Renal cortical epithelial cell (primary cell): ENCODE data around the gene HDAC7. TPM values are rescaled to one million over a fixed set of nuclear protein-coding genes. Genes with fewer than 3 reads are reported as not detected.
A peak's percentile ranks its signal among the peaks of the same experiment; 100 is the strongest.
"Not testable (repeated sequence)": the region's sequence is repeated elsewhere in the genome, so short reads cannot be mapped to it uniquely, and the experiment has no call there.

ENCODE experiments used
- DNase-seq: peaks from one replicate; pipeline ENCODE4 v3.0.0-alpha.2; 2011; ENCODE audit warnings: low read depth
- total RNA-seq: library from RNA; depleted of rRNA; stranded (reverse); fragments of >200 nt; gene quantifications from 2 replicates; pipeline ENCODE4 v1.2.3, GENCODE V29; 2014

The HDAC7 gene
- total RNA-seq, 1 donor from 2014 or later: 56.4 TPM

GRCh38 chr12:47813511-47814196 is 6.0 kb downstream of the HDAC7 start:
- DNase-seq: no peak

- DNase-seq: peak; percentile 79
These were observed 6.7 kb downstream of the HDAC7 start for GRCh38 chr12:47812797-47813510.

GRCh38 chr12:47811581-47812484 is 7.9 kb downstream of the HDAC7 start:
- peak; percentile 67 for DNase-seq

GRCh38 chr12:47811072-47811396 is 8.7 kb downstream of the HDAC7 start:
- DNase-seq: no peak

GRCh38 chr12:47809518-47809917 is 10.2 kb downstream of the HDAC7 start:
- not testable (repeated sequence) for DNase-seq

GRCh38 chr12:47808574-47809365 is 10.9 kb downstream of the HDAC7 start:
- no peak for DNase-seq

- no peak for DNase-seq
These were observed 11.7 kb downstream of the HDAC7 start for GRCh38 chr12:47808050-47808449.

GRCh38 chr12:47807338-47807737 is 12.4 kb downstream of the HDAC7 start:
- DNase-seq: no peak

GRCh38 chr12:47805417-47805816 is 14.3 kb downstream of the HDAC7 start:
- DNase-seq: no peak

GRCh38 chr12:47804171-47804570 is 15.5 kb downstream of the HDAC7 start:
- DNase-seq: no peak

- no peak for DNase-seq
These were observed 16.4 kb downstream of the HDAC7 start for GRCh38 chr12:47803191-47803875.

GRCh38 chr12:47802312-47802711 is 17.4 kb downstream of the HDAC7 start:
- DNase-seq: no peak

- no peak for DNase-seq
These were observed 17.8 kb downstream of the HDAC7 start for GRCh38 chr12:47801904-47802246.

- DNase-seq: peak; percentile 95
These were observed 18.4 kb downstream of the HDAC7 start for GRCh38 chr12:47801170-47801903.

GRCh38 chr12:47800582-47800981 is 19.1 kb downstream of the HDAC7 start:
- no peak for DNase-seq

GRCh38 chr12:47799357-47799955 is 20.2 kb downstream of the HDAC7 start:
- no peak for DNase-seq

- no peak for DNase-seq
These were observed 21.2 kb downstream of the HDAC7 start for GRCh38 chr12:47798382-47798948.

- DNase-seq: no peak
These were observed 22.3 kb downstream of the HDAC7 start for GRCh38 chr12:47797441-47797840.

- no peak for DNase-seq
These were observed 23.8 kb downstream of the HDAC7 start for GRCh38 chr12:47795814-47796411.
